HG03064 (cell line): ENCODE results near the gene JAZF1.
"Not testable (repeated sequence)": the region's sequence is repeated elsewhere in the genome, so short reads cannot be mapped to it uniquely, and the experiment has no call there.

Experiments used
- ATAC-seq: cut with Tn5 transposase; IDR thresholded peaks from one replicate; pipeline ENCODE4 v1.9.1; 2021; ENCODE audit warnings: low read depth; ENCODE audit not compliant: unreplicated experiment

The JAZF1 gene

DNA sequence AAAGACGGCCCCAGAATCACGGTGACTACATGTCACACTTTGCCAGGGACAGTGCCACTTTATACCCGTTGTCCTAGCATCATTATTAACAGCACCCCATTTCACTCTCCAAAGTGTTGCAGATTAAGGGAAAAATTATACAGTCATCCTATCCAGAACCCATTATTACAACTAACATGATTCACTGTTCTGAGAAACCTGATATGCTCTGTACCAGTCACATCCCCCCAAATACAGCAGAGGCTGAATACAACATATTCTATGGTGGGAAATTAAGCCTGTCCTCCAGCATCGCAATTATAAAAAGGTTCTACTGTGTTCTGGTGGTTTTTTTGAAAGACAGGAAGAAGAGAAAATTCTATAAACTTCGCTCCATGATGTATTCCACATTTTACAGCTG, 162.1 kb downstream of the JAZF1 start:
- no peak for ATAC-seq

DNA sequence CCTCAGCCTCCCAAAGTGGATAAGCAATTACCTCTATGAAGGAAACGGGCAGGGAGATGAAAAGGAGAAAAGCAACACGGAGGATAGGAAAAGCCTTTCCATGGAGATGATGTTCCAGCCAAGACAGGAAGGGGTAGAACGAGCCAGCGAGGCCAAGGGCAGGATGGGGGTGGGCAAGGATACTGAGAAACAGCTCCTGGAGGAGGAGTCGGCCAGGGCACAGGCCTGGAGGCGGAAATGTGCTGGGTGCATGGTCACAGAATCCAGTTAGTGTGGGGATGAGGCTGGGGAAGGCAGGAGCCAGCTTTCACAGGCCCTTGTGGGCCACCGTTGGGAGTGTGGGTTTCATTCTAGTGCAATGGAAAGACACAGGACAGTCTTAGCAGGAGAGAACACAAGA, 162.6 kb downstream of the JAZF1 start:
- ATAC-seq = no peak

DNA sequence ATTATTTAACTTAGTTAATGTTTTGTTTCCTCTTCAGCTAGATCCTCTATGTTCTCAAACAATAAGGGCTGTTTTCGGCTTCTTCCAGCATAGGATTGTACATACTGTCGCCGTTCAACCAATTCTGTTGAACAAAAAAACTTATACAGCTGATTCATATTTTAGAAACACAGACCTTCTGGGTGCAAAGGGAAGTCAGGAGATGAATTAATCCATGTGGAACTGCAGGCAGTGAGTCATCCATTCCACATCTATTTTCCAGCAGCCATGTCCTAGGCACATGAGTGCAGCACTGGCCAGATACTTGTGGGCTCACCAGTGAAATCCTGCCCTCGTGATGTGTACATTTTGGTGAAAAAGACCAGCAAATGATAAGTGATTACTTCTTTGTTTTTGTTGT, 163.2 kb downstream of the JAZF1 start:
- ATAC-seq = no peak

DNA sequence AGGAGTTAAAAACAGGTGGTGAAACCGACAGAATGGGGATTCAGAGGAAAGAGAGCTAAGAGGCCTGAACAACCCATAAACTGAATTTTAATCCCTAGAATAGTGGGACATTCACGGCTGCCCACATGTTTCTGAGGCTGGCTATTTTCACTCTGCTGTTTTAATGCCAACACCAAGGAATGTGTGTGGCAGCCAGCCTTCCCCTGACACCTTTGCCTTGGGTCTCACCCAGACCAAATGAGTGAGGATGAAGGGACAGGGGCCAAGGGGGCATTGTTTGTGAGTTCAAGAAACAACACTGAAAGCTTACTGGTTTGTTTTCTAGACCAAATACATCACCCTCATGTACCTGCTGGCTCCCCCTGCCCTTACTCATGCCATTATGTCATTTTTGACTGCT, 164.3 kb downstream of the JAZF1 start:
- no peak for ATAC-seq

DNA sequence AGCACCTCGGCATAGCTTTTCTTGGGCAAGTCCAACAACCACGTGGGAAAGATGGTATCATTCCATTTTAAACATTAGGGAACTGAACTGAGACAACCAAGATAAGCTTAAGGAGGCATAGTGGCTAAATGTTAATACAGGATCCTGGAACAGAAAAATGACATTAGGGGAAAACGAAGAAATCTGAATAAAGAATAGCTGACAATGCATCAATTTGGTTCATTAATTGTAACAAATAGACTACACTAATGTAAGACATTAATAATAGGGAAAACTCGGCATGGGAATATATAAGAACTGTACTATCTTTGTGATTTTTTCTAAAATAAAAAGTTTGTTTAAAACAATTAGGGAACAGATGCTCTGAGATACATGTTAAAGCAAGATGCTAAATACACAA, 165.4 kb downstream of the JAZF1 start:
- ATAC-seq = no peak

DNA sequence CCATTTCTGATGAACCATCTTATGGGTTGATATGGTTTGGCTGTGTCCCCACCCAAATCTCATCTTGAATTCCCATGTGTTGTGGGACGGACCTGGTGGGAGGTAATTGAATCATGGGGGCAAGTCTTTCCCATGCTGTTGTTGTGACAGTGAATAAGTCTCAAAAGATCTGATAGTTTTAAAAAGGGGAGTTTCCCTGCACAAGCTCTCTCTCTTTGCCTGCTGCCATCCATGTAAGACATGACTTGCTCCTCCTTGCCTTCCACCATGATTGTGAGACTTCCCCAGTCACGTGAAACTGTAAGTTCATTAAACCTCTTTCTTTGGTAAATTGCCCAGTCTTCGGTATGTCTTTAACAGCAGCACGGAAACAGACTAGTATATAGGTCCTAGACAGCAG, 166.3 kb downstream of the JAZF1 start:
- not testable (repeated sequence) for ATAC-seq

DNA sequence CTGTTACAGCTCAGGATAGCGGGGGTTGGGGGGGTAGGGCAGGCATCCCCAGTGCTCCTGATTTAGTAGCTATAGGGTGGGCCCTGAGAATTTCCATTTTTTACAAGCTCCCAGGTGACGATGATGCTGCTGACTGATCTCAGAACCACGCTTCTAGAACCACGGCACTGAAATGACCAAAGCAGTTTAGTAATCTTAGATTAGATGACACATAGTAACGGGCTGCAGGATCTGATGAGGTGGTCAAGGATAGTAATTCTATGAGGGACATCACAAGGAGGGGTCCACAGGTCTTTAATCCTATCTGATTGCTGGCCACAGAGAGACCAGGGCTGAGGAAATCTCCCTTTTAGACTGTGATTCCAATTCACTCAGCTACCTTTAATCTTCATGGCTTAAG, 167.2 kb downstream of the JAZF1 start:
- no peak for ATAC-seq

DNA sequence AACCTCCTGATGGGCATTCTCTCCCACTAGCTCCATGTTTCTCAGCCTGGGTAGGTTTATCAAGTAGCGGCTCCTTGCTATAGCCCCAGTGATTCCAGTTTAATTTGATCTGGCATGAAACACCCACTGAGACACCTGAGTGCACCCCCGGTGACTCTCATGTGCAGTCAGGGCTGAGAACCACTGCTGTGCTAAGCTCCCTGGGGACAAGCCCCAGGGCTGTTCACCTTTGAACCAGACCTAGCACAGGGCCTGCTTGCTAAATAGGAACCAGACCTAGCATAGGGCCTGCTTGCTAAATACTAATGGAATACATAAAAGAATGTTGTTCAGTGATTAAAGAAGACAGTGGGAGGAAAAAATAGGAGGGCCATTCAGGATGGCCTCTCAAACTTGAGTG, 167.6 kb downstream of the JAZF1 start:
- ATAC-seq = no peak

DNA sequence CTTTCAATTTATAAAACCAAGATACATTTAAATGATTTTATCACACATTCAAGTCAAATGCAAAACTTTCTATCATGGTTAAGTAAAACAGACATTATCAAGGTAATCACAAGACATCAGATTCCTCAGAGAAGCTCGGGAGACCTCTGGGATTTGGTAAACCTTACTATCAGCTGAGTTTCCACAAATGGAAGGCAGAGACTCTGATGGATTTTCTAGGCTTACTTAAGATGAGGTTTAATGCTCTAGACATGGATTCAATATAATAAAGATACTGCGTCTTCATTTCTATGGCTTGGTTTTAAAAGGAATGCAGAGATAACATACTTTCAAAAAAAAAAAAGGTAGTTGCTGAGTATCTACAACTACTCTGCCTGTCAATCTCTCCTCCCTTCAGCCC, 171.7 kb downstream of the JAZF1 start:
- ATAC-seq = no peak

DNA sequence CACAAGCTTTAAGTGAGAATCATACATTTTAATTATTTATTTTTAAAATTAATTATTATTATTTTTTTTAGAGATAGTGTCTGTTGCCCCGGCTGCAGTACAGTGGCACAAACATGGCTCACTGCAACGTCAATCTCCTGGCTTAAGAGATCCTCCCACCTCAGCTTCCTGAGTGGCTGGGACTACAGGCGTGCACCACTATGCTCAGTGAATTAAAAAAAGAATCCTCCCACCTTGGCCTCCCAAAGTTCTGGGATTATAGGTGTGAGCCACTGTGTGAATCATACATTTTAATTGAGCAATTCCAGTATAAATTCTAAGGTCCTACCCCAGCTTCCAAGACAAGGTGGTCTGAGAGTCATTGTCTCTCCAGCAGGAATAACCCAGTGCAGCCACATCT, 172.4 kb downstream of the JAZF1 start:
- no peak for ATAC-seq

DNA sequence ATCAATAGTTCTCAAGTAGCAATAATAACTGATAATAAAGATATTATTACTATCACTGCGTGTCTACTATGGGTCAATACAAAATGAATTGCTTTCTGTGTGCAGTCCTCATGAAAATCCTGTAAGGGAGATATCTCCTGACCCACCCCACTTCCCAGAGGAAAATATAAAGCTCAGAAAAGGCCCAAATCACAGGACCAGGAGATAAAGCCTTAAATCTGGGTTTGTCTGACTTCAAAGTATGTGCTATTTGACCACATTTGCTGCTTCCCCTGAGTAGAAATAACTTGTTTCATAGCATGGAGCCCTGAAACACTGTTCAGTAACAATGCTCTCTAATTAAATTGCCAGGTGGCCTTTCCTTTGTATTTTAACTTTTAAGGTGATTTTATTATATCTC, 174.1 kb downstream of the JAZF1 start:
- no peak for ATAC-seq

DNA sequence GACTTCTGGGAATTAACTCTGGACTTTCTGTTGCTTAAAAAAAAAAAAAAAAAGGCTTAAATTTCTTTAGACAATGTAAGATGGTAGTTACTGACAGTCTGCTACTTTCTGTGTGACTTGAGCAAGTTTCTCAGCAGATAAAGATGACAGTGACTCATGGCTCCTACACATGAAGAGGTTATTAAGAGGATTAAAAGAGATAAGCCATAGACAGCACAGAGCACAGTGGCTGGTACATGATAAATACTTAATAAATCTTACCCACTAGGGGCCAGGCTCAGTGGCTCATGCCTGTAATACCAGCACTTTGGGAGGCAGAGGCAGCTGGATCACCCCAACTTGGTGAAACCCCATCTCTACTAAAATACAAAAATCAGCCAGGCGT, 174.8 kb downstream of the JAZF1 start:
- no peak for ATAC-seq

DNA sequence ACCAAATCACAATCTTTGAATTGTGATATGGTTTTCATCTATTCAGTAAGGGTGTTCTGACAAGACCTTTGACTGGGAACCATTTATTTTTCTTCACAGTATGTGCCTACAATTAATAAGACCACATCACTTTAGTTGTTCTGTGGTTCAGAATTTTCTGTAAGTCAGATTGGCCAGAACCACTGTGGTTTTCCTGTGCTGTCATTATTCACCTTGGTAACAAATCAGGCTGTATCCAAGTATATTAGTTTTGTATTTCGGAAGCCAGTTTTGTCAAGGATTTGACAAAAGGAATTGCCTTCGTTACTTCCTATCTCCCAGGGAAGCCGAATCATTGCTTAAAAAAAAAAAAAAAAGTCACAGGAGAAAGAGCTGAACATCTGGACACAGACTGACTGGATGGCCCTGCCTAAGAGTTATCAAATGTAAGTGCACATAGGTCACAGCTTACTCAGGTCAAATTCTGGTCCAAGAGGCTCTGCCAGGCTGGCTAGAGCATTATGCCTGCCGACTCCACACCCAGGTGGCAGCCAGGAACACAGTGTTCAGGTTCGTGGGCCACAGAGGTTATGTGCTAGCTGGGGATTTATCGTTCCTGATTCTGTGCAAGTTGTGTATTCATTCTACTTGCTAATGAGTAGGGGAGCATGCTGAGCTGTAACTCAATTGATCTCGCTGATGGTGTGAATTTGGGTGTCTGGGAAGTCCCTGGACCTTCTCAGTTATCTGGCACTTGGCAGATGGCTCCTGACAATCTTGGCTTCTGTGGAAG, 175.3 kb downstream of the JAZF1 start:
- ATAC-seq = no peak

DNA sequence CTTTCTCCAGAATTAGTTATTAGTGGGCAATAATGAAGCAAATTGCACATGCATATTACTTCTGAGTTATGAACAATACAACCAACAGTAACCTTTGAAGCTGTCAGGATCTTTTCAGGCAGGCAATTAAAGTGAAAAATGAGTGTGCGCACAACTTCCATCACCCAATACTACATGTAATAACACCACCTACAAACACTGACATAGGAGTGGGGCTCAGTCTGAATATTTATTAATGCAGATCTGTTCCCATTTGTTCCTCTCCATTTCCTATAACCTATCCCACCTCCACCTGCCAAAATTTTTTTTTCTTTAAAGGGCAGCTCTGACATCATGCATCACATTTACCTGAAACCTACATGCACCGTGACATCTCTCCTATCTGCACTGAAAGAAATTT, 177.2 kb downstream of the JAZF1 start:
- no peak for ATAC-seq

DNA sequence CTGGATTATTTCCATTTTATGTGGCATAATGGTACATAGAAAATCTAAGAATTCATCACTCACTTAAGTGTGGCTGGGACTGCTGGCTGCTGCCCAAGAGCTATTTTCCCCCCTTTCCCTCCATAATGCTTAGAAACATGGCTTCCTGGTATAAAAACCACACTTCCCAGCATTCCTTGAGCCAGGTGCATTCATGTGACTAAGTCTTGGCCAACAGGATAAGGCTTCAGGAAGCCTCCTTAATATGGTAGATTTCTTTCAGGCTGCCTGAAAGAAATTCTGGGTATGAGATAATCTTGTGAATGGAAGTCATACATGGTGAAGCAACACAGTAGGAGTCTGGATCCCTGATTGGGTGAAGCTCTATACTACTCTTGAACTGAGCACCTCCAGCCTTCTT, 178.0 kb downstream of the JAZF1 start:
- no peak for ATAC-seq

DNA sequence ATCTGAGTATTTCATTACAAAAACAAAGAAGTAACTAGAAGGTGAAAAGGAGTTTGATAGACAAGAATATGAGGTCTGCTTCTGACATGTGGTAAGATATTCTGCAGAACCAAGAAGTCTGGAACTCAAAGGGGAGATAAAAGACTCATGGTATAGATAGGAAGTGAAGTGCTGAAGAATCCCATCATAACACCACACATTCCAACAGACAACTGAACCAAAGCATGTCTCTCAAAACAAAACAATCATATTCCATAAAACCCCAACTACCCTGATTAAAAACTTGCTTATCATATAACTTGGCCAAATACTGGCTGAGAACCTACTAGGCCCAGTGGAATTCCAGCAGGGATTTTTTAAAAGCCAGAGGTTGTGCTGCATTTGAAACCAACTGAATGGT, 178.7 kb downstream of the JAZF1 start:
- no peak for ATAC-seq

DNA sequence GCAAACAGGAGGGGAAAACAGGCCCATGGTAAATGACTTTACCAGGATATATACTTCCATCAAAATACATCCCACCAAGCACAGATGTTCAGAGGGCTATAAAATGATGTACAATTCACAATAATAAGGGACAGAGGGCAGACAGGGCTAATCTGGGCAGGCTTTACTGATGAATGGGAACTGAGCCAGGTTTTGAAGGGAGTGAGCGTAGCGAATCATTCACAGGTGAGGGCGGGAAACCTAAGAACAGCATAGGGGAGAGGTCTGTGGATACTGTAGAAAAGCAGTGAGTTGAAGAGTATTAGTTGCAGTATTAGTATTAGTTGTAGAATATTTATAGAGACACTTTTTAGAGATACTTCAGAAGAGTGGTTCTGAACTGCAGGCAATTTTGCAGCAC, 180.8 kb downstream of the JAZF1 start:
- ATAC-seq = no peak

DNA sequence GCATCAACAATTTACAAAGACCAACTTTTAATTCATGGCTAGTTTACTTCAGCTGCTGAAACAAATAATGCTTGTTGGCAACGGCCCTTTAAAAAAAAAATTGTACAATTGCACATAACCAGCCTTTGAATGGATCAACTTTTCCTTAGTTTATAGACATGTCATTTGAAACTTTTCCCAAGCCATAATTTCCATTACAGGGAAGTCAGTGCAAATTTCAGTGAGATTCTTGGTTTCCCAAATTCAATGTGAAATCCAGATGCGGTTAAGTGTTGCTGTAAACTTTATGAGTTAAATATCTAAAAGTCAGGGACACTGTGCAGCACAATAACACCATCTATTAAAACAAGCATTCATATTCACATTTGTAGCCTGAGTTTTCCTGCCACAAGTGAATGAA, 182.2 kb downstream of the JAZF1 start:
- no peak for ATAC-seq

DNA sequence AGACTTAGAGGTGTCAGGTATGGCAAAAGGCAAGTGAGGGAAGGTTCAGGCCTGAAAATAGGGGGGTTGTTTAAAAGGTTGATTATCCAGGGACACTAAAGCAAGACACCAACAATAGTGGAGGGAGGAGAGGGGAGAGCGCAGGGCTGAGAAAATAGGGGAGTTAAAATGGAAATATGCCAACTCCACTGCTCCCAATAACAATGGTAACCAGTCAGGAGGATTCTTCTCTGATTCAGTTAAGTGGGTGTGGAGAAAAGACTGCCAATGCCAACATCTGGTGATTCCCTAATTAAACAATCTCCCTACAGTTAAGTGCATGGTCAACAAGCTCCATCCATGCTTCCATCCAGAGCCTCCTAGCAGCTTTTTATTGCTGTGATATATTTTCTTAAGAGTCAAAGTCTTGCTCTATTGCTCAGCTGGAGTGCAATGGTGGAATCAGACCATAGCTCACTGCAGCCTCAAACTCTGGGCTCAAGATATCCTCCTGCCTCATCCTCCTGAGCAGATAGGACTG, 183.3 kb downstream of the JAZF1 start:
- ATAC-seq = no peak

DNA sequence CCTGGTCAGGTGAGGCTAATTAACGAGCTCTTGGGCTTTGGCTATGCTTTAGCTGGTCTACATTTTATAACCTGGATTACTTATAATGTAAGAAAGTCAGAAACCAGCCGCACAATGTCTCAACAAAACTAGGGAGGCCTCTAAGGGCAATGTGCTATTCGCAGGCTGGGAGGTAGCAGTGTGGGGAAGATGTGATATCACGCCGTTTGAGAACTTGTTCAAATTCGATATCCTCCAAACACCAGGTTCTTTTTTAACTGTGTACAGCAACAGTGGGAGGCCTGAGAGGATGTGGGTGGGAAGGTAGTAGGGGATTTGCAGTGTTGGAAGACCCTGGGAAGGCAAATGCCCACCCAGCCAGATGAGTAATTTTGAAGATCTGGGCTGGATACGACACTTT, 184.5 kb downstream of the JAZF1 start:
- no peak for ATAC-seq

DNA sequence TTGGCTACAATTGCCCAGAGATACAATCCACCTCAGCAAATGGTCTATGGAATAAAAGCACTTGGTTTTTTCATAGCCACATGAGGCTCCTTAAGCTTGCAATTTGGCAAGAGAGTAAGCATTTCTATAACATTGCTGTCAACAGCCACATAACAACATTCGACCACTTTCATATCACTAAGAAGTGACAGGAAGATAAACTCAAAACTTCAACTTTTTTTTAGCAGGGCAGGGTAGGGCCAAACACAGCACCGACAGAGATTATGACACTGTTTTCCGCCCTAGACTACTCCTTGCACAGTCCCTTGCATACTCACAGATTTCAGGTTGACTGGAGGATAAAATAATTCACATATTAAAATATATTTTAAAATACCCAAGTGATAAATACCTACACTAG, 185.4 kb downstream of the JAZF1 start:
- ATAC-seq = no peak

DNA sequence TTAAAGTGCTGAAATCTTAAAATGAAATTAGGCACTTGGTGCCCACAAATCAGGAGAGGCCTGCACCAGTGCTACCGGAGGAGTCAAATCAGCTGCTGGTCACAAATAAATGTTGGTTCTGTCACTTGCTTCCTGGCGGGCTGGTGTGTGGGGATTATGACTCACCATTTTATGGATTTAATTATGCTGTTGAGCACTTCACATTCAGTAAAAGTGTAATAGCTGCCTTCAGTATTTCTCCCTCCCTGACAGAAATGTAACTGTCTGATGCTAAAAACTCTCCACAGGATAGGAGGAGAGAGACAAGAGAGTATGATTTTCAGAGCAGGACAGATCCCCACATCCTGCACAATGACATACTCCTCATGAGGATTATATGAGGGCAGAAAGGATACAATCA, 186.0 kb downstream of the JAZF1 start:
- no peak for ATAC-seq
